Right lung (tissue), 5 donors: ENCODE data around the gene SYT6. TPM values are rescaled to one million over a fixed set of nuclear protein-coding genes. Genes with fewer than 3 reads are reported as not detected.

Experiments used
- DNase-seq, 2 donors: peaks; one replicate each; pipeline ENCODE4 v3.0.0-alpha.2; 2013
- polyA plus RNA-seq, 5 donors: library from polyadenylated mRNA; unstranded; fragments of 120-200 nt; gene quantifications; one replicate each; pipeline versions ENCODE4 v1.2.1 to v1.2.3, GENCODE V29; 2013; ENCODE audit warnings: inconsistent platforms in 1 of 5, low replicate concordance in 1 of 5; ENCODE audit not compliant: insufficient read length in 5 of 5, insufficient read depth in 1 of 5

SYT6 gene
- polyA plus RNA-seq, 5 donors = 9.3 to 16.5 (median 12.5) TPM

DNA sequence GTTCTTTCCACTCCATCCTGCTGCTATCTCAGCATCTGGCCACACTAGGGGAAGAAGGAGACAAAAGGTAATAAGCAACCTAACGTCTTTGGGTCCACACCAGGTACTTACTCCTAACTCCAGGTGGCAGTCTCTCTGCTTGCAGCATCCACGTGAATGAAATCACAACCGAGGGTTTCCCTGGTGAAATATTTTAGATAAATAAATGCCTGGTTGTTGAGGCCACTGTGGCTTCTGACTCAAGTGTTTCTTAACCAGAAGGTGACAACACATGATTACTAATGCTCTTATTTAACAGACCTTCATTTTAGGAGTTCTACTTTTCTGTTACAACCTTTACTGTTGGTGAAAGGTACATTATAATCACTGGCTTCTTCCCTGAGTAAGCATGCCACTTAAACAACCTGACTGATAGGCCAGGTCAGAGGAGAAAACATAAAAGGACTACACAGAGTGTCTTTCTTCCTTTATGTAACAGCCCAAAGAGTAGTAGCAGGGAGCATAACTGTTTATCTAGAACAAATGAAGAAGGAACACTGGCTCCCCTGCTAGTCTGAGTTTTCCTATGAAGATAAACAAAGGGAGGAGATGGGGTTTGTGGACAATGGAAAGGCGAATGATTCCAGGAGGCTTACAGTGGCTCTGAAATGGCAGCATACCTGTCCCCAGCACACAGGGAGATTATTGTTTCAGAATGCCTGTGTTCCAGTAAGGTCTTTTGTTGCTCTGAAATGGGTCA is 59.9 kb downstream of the SYT6 start:
- DNase-seq = no peak

DNA sequence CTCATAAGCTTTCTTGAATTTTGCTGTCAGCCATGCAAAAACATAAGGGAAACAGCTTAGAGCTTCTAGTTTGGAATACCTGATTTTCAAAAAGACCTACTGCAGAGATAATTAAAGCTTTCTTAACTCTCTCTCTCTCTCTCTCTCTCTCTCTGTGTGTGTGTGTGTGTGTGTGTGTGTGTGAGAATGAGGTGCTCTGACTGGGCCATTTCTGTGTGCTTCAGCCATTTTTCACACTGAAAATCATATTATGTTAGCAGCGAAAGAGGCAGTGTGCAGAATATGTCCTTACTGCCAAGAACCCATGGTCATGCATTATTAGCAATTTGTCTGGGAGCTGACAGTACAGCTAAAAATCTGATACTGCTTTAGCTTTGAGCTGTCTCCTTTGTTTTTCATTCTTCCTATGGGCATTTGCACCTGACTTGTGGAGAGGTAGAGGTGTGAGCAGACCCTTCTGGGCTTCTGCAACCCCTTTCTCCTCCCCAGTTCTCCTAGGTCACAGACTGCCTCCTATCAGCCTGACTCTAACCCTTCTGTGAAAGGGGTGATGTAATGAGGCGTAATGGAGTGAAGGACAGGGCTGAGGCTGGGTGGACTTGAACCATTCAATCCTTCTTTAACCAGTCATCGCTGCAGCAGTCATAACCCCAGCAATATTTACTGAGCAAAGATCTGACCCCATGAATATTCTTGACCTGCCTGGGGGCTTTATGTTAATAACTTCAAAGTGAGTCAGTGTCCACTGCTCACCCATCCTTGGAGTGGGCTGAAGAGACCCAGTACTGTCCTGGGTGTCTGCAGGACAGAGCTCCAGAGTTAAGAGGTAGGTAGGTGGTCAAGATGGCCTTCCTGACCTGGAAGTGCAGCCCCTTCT is 61.2 kb downstream of the SYT6 start:
- no peak for DNase-seq

DNA sequence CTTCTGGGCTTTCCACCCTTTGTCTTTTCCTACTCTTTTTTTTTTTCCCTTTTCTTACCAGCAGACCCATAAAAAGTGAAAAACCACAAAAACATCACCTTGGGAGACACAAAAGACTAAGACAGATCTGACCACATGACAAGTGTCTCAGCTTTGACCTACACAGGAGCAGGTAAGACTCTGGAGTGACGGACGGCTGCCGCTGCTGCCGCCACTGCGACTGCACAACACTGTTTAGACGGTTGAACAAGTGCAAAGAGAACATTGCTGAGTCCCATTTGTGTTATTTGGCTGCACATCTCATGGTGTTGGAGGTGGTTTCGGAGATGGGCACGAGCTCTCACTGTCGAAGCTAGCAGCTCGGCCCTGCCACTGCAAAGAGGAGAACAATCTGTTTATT is 62.0 kb downstream of the SYT6 start:
- no peak for DNase-seq

DNA sequence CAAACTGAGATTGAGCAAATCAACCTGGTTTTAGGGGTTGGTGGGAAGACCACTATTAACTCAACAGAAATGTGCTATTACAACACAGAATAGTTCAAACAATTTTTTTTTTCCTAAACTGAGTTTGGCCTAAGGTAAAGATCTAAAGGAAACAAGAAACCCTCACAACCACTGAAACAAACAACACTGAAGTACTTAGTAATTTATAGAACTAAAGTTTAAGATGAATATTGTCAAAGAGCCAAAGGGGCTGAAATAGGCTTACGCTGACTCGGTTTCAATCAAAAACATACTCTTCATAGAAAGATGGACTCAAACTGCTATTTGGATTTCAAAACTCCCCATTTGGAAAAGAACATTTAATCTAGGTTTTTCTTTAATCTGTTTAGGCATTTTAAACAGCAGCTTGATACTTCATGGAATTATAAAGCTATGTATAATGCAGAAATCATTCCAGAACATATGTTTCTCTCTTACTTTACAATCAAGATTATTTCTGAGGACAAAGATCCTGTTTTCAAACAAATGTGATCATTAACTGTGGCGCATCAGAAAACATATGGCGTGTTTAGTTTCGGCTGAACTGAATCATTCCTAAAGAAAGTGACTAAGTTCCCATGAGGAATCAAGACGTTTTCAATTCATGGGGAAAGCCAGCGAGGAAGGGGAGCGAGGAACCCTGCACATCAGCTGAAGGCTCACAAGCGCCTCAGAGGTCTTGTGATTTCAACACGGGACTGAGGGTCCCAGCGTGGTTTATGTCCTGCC is 62.7 kb downstream of the SYT6 start:
- peak; percentile 82 to 89 for DNase-seq

DNA sequence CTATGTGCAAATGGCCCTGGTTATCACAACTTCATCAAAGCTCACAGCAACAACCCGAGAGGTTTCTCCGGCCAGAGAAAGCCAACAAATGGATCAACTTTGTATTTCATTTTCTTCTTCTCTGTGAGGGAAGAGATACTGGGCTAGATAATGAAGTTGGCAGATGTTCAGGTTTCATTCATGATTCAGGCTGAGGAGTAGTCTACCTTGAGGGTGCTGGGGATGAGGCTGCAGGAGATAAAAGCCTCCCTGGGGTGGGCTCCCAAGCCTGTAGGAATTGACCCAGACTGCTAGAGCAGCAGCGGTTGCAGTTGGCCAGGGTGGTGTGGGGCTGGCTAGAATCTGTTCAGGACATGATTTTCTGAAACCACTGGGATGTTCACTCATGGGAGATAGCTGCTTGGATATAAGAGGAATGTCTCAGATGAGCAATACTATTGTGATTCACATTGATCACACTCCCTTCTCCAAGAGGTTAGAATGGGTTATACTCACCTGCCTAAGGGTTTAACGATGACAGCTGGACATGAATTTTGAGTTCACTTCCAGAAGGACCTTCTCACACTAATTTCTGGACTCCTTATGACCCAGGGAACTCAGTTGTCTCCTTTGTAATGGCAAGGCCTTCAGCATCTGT is 64.0 kb downstream of the SYT6 start:
- no peak for DNase-seq

DNA sequence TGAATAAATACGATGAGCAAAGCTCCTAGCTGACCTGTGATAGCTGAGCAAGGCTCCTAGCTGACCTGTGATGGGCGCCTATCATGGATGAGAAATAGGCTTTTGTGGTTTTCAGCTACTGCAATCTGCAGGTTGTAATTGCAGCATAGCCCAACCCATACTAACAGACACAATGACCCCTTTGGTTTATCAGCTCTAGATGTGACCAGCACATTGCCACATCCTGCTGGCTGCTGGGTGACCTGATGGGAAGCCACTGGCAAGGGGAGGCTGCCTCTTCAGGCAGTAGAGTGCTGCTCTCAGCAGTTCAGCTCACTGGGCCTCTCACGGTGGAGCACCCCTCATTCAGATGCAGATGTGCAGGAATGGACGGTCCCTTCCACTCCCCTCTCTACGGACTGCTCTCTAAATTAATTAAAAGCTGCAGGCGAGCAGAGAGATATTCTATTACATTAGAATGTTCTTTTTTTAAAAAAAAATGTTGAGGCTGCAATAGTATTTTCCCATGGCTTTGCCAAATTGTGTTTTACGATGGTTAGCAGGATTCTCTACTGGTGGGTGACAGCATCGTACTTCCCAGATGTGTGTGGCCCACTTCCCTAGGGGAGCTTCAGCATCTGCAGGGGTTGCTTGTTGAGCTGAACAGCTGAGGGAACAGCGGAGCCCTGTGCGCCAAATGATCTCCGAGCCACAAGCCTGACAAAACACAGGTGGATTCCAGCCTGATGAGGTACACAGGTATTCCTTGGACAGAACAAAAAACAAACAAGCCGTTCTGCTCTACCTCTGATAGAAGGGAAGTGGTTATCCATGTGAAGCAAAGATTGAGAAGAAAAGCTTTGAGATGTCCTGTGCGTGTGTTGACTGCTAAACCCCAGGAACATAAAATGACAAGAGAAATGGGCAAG is 65.0 kb downstream of the SYT6 start:
- no peak for DNase-seq

DNA sequence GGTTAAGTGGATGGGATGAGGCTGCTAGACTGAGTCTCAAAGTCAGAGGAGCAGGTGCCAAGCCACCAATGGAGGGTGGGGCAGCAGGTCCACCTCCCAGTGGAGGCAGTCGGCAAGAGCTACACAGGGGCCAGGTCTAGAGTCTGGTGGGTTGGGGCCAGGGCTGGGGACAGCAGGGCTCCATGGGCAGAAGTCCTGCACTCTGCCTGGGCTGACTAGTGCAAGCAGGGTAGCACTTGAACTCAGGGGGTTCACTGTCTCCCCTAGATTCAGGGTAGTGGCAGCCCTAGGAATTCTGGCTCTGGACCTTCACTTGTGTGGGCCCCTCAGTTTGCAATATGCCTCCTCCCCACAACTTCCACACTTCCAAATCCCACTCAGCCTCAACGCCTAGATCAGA is 66.2 kb downstream of the SYT6 start:
- DNase-seq = no peak

DNA sequence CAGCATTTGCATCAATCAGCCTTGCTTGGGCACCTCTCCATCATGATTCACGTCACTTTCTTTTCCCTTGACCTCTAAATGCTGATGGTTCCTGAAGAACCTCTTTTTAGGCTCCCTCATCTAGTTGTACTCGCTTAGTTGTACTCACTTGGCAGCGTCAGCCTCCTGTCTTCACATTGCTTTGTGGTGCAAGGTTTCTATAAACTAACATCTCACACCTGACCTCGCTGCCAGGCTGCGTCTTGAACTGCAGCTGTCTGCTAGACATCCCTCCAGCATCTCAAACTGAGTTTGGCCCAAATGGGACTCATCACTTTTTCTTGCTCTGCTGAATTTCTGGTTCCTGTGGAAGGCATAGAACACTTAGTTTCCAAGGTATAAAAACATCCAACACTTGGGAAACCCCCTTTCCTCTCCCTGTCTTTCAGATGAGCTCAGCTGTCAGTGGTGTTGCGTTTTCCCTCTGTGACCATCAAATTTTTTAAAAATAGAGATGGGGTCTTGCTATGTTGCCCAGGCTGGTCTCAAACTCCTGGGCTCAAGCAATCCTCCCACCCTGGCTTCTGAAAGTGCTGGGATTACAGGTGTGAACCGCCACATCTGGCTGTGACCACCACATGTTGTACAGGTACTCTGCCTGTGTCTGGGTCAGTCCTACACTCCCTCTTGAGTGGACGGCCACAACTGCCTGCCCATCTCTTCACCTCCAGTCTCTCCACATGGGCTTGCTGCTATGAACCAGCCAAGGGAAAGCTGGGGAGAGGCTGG is 66.9 kb downstream of the SYT6 start:
- no peak for DNase-seq

DNA sequence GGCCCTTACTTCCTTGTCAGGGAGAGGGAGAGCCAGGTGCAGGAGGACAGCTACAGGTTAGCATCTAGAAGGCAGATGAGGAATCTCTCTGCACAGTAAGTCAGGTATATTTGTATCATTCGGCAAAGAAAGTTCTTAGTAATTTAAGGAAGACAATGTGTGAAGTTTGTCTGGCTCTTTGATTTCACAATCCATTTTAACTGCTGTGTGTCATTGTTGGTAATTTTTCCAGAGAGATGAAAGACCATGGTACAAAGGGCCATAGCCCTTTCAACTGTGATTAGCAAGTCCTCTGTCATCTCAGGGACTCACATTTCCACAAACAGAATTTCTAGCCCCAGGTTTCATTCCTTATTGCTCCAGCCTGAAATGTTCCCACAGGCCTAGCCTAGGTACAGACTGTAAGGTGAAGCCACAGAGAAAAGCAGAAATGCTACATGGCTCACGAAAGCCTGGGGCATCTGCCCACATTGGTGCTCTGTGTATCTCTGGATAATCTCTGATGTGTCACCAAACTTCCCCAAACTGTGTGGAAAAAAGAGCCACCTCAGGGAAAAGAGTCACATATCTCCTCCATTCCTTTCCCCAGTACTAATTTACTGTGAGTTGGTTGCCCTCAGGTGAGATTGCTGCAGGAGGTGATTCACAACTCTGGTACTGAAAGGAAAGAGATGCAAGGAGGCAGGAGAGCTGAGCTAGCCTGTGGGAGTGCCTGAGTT is 70.6 kb downstream of the SYT6 start:
- no peak for DNase-seq

DNA sequence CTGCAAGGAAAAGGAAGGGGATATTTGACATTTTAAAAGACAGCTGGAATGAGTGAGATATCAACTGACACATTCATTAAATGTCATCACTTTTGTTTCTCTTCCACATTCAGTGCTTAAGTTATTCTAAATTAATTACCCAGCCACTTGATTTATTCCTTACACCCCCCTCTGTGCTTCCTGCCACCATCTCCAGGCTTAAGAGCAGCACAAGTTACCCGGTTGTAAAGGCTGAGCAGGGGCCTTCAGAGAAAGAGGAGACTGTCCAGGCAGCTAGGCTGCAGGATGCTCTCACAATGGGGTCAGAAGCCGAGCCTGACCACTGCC is 71.4 kb downstream of the SYT6 start:
- no peak for DNase-seq

DNA sequence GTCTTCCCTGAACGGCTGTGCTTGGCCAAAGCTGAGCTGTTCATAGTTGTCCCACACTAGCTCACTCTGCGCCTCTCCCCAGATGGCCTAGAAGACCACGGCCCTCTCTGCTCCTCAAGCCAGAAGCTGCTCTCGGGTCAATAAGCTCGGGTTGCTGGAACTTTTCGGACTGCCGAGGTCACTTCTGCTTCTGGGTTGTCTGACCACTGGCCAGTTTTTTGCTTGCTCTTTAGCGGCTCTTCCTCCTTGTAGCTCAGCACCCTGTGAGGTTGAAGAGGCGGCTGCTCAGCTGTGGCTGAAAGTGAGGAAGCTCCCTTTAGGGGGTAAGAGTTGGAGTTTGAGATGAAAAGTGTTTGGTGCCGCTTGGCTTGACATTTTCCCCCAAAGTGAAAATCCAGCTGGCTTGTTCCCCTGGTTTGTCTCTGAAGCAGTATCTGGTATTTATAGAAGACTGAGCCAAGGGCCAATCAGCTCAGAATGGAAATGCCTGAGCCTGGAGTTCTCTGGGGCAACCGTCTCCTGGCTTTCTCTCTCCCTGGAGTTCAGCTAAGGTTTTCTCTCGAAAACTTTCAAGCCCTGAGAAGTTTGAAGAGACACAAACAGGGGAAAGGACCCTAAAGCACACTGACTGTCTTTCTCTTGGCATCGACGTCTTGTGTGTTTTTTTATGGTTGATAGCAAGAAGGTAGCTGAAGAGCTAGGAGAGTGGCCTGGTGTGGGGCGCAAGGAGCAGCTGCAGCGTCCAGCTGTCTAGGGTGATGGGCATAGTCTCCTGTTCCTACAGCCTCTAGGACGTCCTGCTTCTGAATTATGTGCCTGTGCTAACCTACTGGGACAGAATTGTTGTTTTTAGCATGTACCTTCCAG is 72.0 kb downstream of the SYT6 start:
- DNase-seq = no peak

DNA sequence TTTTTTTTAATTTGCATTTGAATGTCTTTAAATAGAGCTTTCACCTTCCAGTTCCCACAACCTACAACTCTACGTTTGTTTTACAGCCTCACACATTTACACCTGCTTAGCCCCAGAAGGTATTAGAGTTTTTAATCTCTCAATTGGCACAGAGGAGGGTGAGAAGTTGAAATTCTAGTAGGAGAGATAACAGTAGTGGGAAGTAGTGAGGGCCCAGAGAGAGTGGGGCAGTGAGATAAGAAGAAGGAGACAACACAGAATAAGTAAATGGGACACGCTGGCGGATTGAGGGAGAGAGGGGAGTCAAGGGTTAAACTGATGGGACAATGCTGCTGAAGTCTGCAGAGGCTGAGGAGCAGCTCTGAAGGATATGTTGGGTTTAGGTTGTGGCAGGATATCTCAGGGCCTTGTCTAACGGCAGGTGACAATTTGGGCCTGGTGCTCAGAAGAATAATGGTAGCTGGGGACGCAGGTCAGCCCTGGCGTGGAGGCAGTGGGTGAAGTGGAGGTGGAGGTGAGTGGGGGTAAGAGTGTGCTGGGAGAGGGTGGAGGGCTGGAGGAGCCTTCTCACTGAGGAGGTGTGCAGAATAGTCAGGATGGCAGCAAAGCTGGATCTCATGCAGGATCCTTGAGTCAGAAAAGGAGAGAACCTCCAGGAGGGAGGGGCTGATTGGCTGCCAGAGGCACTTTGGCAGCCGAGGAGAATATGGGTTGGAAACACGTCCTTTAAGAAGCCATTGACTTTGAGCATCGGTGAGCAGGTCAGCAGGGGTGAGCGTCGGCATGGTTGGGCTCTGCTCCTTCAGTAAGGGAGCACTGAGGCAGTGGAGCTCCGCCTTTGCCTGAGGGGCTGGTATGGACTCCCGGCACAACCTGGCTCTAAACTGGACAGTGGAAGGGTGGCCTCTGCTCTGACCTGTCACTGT is 72.9 kb downstream of the SYT6 start:
- no peak for DNase-seq

DNA sequence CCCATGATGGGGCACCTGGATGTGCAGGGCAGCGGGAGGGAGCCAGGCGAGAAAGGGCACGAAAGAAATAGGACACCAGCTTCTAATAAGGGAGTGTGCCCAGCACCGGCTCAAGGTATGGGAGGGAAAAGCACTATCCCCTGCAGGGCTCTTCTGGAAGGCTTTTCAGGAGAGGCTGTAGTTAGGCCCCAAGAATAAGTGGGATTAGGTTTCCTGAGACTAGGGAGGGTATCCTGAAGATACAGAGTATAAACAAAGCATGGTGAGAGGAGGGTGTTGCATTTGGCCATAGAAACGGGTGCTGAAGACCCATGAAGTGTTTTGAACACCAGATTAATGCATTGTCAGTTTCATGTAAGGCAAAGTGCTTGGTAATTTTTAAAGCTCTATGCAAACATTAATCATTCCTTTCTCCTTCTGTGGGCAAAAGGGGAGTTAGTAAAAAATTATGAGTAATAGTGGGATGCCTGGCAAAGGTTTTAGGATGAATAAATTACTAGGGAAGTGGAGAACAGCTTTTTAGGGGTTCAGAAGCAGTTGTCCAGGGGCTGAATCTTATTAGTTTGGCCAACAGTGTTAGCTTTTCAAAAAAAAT is 74.0 kb downstream of the SYT6 start:
- no peak for DNase-seq

DNA sequence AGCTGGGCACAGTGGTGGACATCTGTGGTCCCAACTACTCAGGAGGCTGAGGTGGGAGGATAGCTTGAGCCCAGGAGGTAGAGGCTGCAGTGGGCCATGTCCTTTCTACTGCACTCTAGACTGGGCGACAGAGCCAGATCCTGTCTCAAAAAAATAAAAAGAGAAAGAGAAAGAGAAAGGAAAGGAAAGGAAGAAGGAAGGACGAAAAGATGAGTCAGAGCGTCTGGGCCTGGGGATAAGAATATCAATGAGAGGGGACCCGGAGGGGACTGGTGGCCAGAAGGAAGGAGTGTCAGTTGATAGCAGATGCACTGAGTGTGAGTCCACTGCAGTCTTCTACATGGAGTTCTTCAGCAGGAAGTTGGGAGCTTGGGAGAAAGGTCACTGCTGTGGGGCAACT is 75.6 kb downstream of the SYT6 start:
- DNase-seq = no peak

DNA sequence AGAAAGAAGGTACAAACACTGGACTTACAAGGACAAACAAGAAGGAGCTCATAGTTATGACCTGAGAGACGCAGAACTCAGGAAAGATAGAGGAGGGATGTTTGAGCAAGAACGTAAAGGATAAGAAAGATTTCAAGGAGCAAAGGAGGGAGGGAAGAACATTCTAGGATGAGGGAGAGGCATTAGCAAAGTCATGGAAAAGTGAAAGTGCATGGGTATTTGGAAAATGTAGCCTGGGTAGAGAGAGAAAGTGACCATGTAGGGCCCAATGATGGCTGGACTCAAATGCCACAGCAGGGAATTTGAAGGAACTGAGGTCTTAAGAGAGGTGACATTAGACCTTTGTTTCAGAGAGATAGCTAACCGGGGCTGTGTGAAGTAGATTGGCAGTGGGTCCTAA is 76.5 kb downstream of the SYT6 start:
- DNase-seq = no peak

DNA sequence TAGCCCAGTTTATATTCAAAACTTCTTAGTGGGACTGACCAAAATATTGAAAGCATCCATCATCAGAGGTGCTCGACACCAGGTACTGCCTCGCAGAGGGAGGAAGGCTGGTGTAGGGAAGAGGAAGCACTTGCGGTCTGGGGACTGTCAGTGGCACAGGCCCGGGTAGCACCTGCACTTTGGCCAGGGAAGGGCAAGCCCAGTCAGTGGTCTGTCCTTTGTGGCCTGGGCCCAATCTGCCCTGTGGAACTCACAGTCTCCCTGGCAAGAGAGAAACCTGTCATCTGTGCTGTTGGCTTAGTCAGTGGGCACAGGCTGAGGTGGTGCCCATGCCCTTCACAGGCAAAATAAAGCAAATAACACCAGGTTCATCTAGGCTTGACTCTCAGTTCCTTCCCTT is 77.4 kb downstream of the SYT6 start:
- DNase-seq = no peak
